HepG2 (cell line): ENCODE measurements around the gene ZNF571. TPM values are rescaled to one million over a fixed set of nuclear protein-coding genes. Genes with fewer than 3 reads are reported as not detected.

Experiments
- ATAC-seq: fragments of 200-7000 bp; cut with Tn5 transposase; 3 replicates; pipeline ENCODE4 v1.9.1; 2020; ENCODE audit warnings: mild to moderate bottlenecking, moderate library complexity
- BruUV-seq: library from RNA; stranded (reverse); fragments of 400-500 nt; replicated peaks from 2 replicates; lab custom pipeline; 2021; lab: Mats Ljungman, UMichigan
- CTCF ChIA-PET: fragments of 300-600 bp; formaldehyde crosslinking; extraction: SDS; loops from one replicate; lab custom pipeline; 2021; ENCODE audit warnings: low total read pairs, inconsistent platforms, low intra/inter-chr PET ratio; lab: Yijun Ruan, JAX
- POLR2A ChIA-PET: fragments of 350-600 bp; sonication (Branson Sonifier 250); formaldehyde crosslinking; loops from one replicate; lab custom pipeline; 2020; ENCODE audit warnings: antibody characterized with exemption, inconsistent platforms; lab: Yijun Ruan, JAX
- DNase-seq: peaks from one replicate; pipeline ENCODE4 v3.0.0-alpha.2; 2015; ENCODE audit warnings: low spot score
- FAIRE-seq: peaks from 3 replicates; lab custom pipeline; 2011; peaks lifted over from hg19 to GRCh38; lab: Jason Lieb, UNC
- H2AFZ ChIP-seq: one replicate; pipeline ENCODE4 v1.6.1; 2011; ENCODE audit warnings: low read length, inconsistent platforms
- H3K27ac ChIP-seq: fragments of 300-600 bp; 3 replicates; pipeline ENCODE4 v1.8.0; 2011; ENCODE audit warnings: mixed run types, mild to moderate bottlenecking, mixed read lengths, low read length, inconsistent platforms; ENCODE audit not compliant: insufficient read depth; ENCODE audit errors: extremely low read length
- H3K27me3 ChIP-seq, 2 experiments: fragments of 200-600 bp in 1 of 2; 2 replicates in 1 of 2; 3 replicates in 1 of 2; pipeline versions ENCODE4 v1.6.0 to v1.8.0; 2011; ENCODE audit warnings: low read length in 2 of 2, mild to moderate bottlenecking in 2 of 2, moderate library complexity in 2 of 2, inconsistent platforms in 1 of 2; ENCODE audit not compliant: insufficient read depth in 2 of 2, control insufficient read depth in 1 of 2
- H3K36me3 ChIP-seq, 2 experiments: fragments of 200-600 bp in 1 of 2; replicated peaks in 1 of 2; 2 replicates in 1 of 2; 3 replicates in 1 of 2; pipeline versions ENCODE4 v1.5.1 to v1.8.0; 2011; ENCODE audit warnings: low read length in 2 of 2, inconsistent platforms in 1 of 2; ENCODE audit not compliant: insufficient read depth in 2 of 2, control insufficient read depth in 1 of 2
- H3K4me1 ChIP-seq: 2 replicates; pipeline ENCODE4 v1.5.1; 2012; ENCODE audit warnings: low read length, inconsistent platforms; ENCODE audit not compliant: insufficient read depth
- H3K4me2 ChIP-seq: 2 replicates; pipeline ENCODE4 v1.6.0; 2011; ENCODE audit warnings: low read depth, low read length, inconsistent platforms
- H3K4me3 ChIP-seq, 3 experiments: fragments of 200-600 bp in 1 of 3; sonication (generic), shearing (Covaris generic) in 1 of 3; replicated peaks in 1 of 3; 2 replicates each; pipeline ENCODE4 v1.5.1; 2011 to 2016; ENCODE audit warnings: low read length in 3 of 3, inconsistent platforms in 2 of 3, low read depth in 2 of 3, mild to moderate bottlenecking in 2 of 3, control low read depth in 1 of 3, mixed read lengths in 1 of 3; ENCODE audit not compliant: insufficient read depth in 1 of 3
- H3K79me2 ChIP-seq: one replicate; pipeline ENCODE4 v1.6.1; 2011; ENCODE audit warnings: low read length, inconsistent platforms; ENCODE audit not compliant: insufficient read depth
- H3K9ac ChIP-seq: 2 replicates; pipeline ENCODE4 v1.6.0; 2011; ENCODE audit warnings: mild to moderate bottlenecking, low read depth, low read length, inconsistent platforms; ENCODE audit not compliant: insufficient read depth
- H3K9me3 ChIP-seq: 2 replicates; pipeline ENCODE4 v1.5.1; 2012; ENCODE audit warnings: mild to moderate bottlenecking, low read length
- H4K20me1 ChIP-seq: 2 replicates; pipeline ENCODE4 v1.6.0; 2011; ENCODE audit warnings: inconsistent platforms, mild to moderate bottlenecking, low read length, moderate library complexity; ENCODE audit not compliant: insufficient read depth
- FOSL2 ChIP-seq: sonication (generic); formaldehyde crosslinking; IDR thresholded peaks from 2 replicates; pipeline ENCODE4 v1.4.0; 2020; ENCODE audit warnings: missing genetic modification reagents
- SETDB1 ChIP-seq: sonication (generic); formaldehyde crosslinking; IDR thresholded peaks from 2 replicates; pipeline ENCODE4 v1.5.1; 2020; ENCODE audit warnings: missing genetic modification reagents, mild to moderate bottlenecking, borderline replicate concordance
- ZBTB7B ChIP-seq: sonication (generic); formaldehyde crosslinking; IDR thresholded peaks from 2 replicates; pipeline ENCODE4 v1.4.0; 2020; ENCODE audit warnings: missing genetic modification reagents
- WGBS: methylation state at CpG from one replicate; pipeline ENCODE4 v1.1.6; 2017; ENCODE audit warnings: low lambda C conversion rate; 5-methylcytosine and 5-hydroxymethylcytosine counted together
- in situ Hi-C: cut with HindIII; loops from 2 replicates; pipeline ENCODE4 v1.10.0; 2017; ENCODE audit warnings: low pct_unique_long_range_greater_than_20kb; ENCODE audit not compliant: extremely low pct_ligation_motif_present
- intact Hi-C: fragments of 100-400 bp; cut with micrococcal nuclease; formaldehyde crosslinking; loops from one replicate; pipeline ENCODE4 v1.10.0; 2022; ENCODE audit not compliant: unreplicated experiment
- polyA plus RNA-seq, 8 experiments: library from polyadenylated mRNA; depleted of rRNA in 3 of 8; stranded (reverse) in 7 of 8; unstranded in 1 of 8; fragments of >200 nt; fragmentation: Illumina TruSeq in 4 of 8; extraction: Trizol in 4 of 8; gene quantifications; 2 replicates each; pipeline versions ENCODE4 v1.2.1 to v1.2.3, GENCODE V29; 2011 to 2016; ENCODE audit warnings: low read depth in 4 of 8, missing spikeins in 1 of 8, mixed read lengths in 1 of 8; ENCODE audit not compliant: insufficient read depth in 1 of 8
- total RNA-seq, 5 experiments: library from RNA; depleted of rRNA; stranded (reverse); fragments of >200 nt; fragmentation: Illumina TruSeq; extraction: Trizol; gene quantifications; 2 replicates each; pipeline ENCODE4 v1.2.3, GENCODE V29; 2016; ENCODE audit warnings: low read depth in 1 of 5

The ZNF571 gene
- total and polyA plus RNA-seq, 2 of the 13 experiments (the other 11 are each of a cell fraction or from before 2014, with no cell fraction given): 1.3 to 1.9 TPM

- Histone ChIP-seq H3K4me3 (no peak overlapping the region), H3K79me2 (no peaks in the 10 kb centered on the region), H3K9ac (no peak overlapping the region), H2AFZ (no peak overlapping the region), H3K4me2 (no peak overlapping the region), H3K36me3 (no peaks in the 10 kb centered on the region), H3K9me3 (peaks cover 81% of the 10 kb centered on the region), H3K27me3 (no peaks in the 10 kb centered on the region), H3K4me1 (no peaks in the 10 kb centered on the region), H3K27ac (no peak overlapping the region), H4K20me1 (no peaks in the 10 kb centered on the region)
- ChIA-PET CTCF (no interaction called here), POLR2A (no interaction called here)
- in situ Hi-C loops (no loop called here), intact Hi-C loops (no loop called here)
- 0% methylated on average over 1 of the region's 2 CpGs for WGBS
- TF ChIP-seq ZBTB7B (CRISPR knock-in tag) (no peak), SETDB1 (CRISPR knock-in tag) (0 out of 2 replicates have a peak, but pooled peaks have one; percentile 14), FOSL2 (CRISPR knock-in tag) (peak; percentile 28; the same call in 1 of the 2 replicates)
- BruUV-seq: no TSS peak
- no peak for ATAC-seq
- DNase-seq: no peak
- FAIRE-seq: no peak
Observed at GRCh38 chr19:37519890-37520289, 74.7 kb downstream of the ZNF571 start.

Other genes with a start within 250 kb of the ZNF571 start
- 3.5 and 4.2 TPM in 2 replicates for gene ZNF527, start 223.7 kb downstream of the ZNF571 start, total RNA-seq (2016; rRNA removed; fragmentation: Illumina TruSeq; extraction: Trizol)
- gene ZNF527, start 223.7 kb downstream of the ZNF571 start, polyA plus RNA-seq (2011; rRNA removed): 1.0 and 1.5 TPM in 2 replicates
- gene ZNF569, start 127.3 kb downstream of the ZNF571 start, total RNA-seq (2016; rRNA removed; fragmentation: Illumina TruSeq; extraction: Trizol): 5.7 and 7.0 TPM in 2 replicates
- 1.2 and 1.4 TPM in 2 replicates for gene ZNF569, start 127.3 kb downstream of the ZNF571 start, polyA plus RNA-seq (2011; rRNA removed)
- gene ZNF570, start 125.4 kb downstream of the ZNF571 start, total RNA-seq (2016; rRNA removed; fragmentation: Illumina TruSeq; extraction: Trizol): 4.4 and 6.0 TPM in 2 replicates
- gene ZNF570, start 125.4 kb downstream of the ZNF571 start, polyA plus RNA-seq (2011; rRNA removed): 1.0 and 1.4 TPM in 2 replicates
- gene ZNF793, start 87.9 kb downstream of the ZNF571 start, total RNA-seq (2016; rRNA removed; fragmentation: Illumina TruSeq; extraction: Trizol): 0.20 and 0.35 TPM in 2 replicates
- gene ZNF793, start 87.9 kb downstream of the ZNF571 start, polyA plus RNA-seq (2011; rRNA removed): 0.13 and 0.14 TPM in 2 replicates
- 0.21 and 0.40 TPM in 2 replicates for gene ZNF540, start 84 bp upstream of the ZNF571 start, total RNA-seq (2016; rRNA removed; fragmentation: Illumina TruSeq; extraction: Trizol)
- 0.21 and 0.47 TPM in 2 replicates for gene ZNF540, start 84 bp upstream of the ZNF571 start, polyA plus RNA-seq (2011; rRNA removed)
- gene ZFP30, start 60.7 kb upstream of the ZNF571 start, total RNA-seq (2016; rRNA removed; fragmentation: Illumina TruSeq; extraction: Trizol): 19.2 and 25.0 TPM in 2 replicates
- 3.3 and 3.4 TPM in 2 replicates for gene ZFP30, start 60.7 kb upstream of the ZNF571 start, polyA plus RNA-seq (2011; rRNA removed)
- gene ZNF607, start 125.0 kb upstream of the ZNF571 start, total RNA-seq (2016; rRNA removed; fragmentation: Illumina TruSeq; extraction: Trizol): 8.3 and 11.3 TPM in 2 replicates
- gene ZNF607, start 125.0 kb upstream of the ZNF571 start, polyA plus RNA-seq (2011; rRNA removed): 3.8 and 4.2 TPM in 2 replicates
- 9.3 and 16.0 TPM in 2 replicates for gene ZNF573, start 184.8 kb upstream of the ZNF571 start, total RNA-seq (2016; rRNA removed; fragmentation: Illumina TruSeq; extraction: Trizol)
- gene ZNF573, start 184.8 kb upstream of the ZNF571 start, polyA plus RNA-seq (2011; rRNA removed): 2.1 and 3.1 TPM in 2 replicates